Ishikawa (cell line): ENCODE results near the gene CDC42EP4.

Experiments
- CEBPB ChIP-seq: IDR thresholded peaks from 2 replicates; pipeline ENCODE4 v1.6.1; 2012
- CREB1 ChIP-seq: IDR thresholded peaks from 2 replicates; pipeline ENCODE4 v1.6.1; 2012; ENCODE audit warnings: low read depth
- EGR1 ChIP-seq: IDR thresholded peaks from 2 replicates; pipeline ENCODE4 v1.6.1; 2012
- EP300 ChIP-seq: IDR thresholded peaks from 2 replicates; pipeline ENCODE4 v1.6.1; 2012; ENCODE audit warnings: borderline replicate concordance
- MAX ChIP-seq: IDR thresholded peaks from 2 replicates; pipeline ENCODE4 v1.6.1; 2012
- RAD21 ChIP-seq: IDR thresholded peaks from 2 replicates; pipeline ENCODE4 v1.6.1; 2012; ENCODE audit warnings: low read depth
- REST ChIP-seq: IDR thresholded peaks from 2 replicates; pipeline ENCODE4 v1.6.1; 2012; ENCODE audit warnings: low read depth, mild to moderate bottlenecking
- TAF1 ChIP-seq: IDR thresholded peaks from 2 replicates; pipeline ENCODE4 v1.6.1; 2012; ENCODE audit warnings: low read depth, mild to moderate bottlenecking
- TCF12 ChIP-seq: IDR thresholded peaks from 2 replicates; pipeline ENCODE4 v1.6.1; 2012; ENCODE audit warnings: low read depth
- TEAD4 ChIP-seq: IDR thresholded peaks from 2 replicates; pipeline ENCODE4 v1.6.1; 2012
- ZBTB7A ChIP-seq: IDR thresholded peaks from 2 replicates; pipeline ENCODE4 v1.6.1; 2012; ENCODE audit warnings: low read depth

GRCh38 chr17:73309727-73310596 is 1.8 kb downstream of the CDC42EP4 start:
- no peak for TF ChIP-seq EGR1
- no peak for TF ChIP-seq REST
- no peak for TF ChIP-seq CEBPB
- TF ChIP-seq EP300 = 0 out of 2 replicates have a peak, but pooled peaks have one; percentile 28
- peak; percentile 38; the same call in 1 of the 2 replicates for TF ChIP-seq ZBTB7A
- 0 out of 2 replicates have a peak, but pooled peaks have one; percentile 9 for TF ChIP-seq TAF1
- TF ChIP-seq TEAD4 = no peak
- no peak for TF ChIP-seq CREB1
- TF ChIP-seq MAX = peak; percentile 47; the same call in 1 of the 2 replicates
- TF ChIP-seq TCF12 = no peak
- no peak for TF ChIP-seq RAD21
